Stomach (tissue), 9 donors: ENCODE data around the gene P2RX1. TPM values are rescaled to one million over a fixed set of nuclear protein-coding genes. Genes with fewer than 3 reads are reported as not detected.

Source experiments
- DNase-seq, 2 donors: peaks; one replicate each; pipeline versions ENCODE4 v3.0.0 to v3.0.0-alpha.2; 2013 to 2019
- H3K27ac ChIP-seq, 5 donors: fragments of 200-600 bp in 4 of 5; sonication (generic) in 4 of 5; one replicate each; pipeline ENCODE4 v1.5.1; 2013 to 2019; ENCODE audit warnings: mild to moderate bottlenecking in 1 of 5, moderate library complexity in 1 of 5
- H3K27me3 ChIP-seq, 3 donors: fragments of 200-600 bp; sonication (generic); one replicate each; pipeline ENCODE4 v1.5.1; 2017 to 2019; ENCODE audit warnings: mixed run types in 1 of 3
- H3K36me3 ChIP-seq, 4 donors: fragments of 200-600 bp; sonication (generic); 1 replicate in 3 of 4; 2 replicates in 1 of 4; pipeline ENCODE4 v1.5.1; 2016 to 2019
- H3K4me1 ChIP-seq, 4 donors: fragments of 200-600 bp; sonication (generic); one replicate each; pipeline ENCODE4 v1.5.1; 2016 to 2019
- H3K4me3 ChIP-seq, 4 donors: fragments of 200-600 bp; sonication (generic) in 3 of 4; one replicate each; pipeline ENCODE4 v1.5.1; 2016 to 2019; ENCODE audit warnings: mild to moderate bottlenecking in 1 of 4
- H3K9me3 ChIP-seq, 4 donors: fragments of 200-600 bp; sonication (generic); one replicate each; pipeline ENCODE4 v1.5.1; 2016 to 2019
- CTCF ChIP-seq, 7 experiments: fragments of 450-650 bp in 4 of 7; fragments of 200-600 bp in 3 of 7; sonication (generic) in 3 of 7; IDR thresholded peaks; one replicate each; pipeline ENCODE4 v1.5.1; 2016 to 2019; ENCODE audit warnings: antibody characterized with exemption in 7 of 7, control low read depth in 2 of 7, mild to moderate bottlenecking in 1 of 7
- EP300 ChIP-seq: sonication (generic); formaldehyde crosslinking; IDR thresholded peaks from one replicate; pipeline ENCODE4 v1.6.1; 2017; ENCODE audit warnings: antibody characterized with exemption
- POLR2A ChIP-seq, 4 donors: fragments of 450-650 bp; IDR thresholded peaks; one replicate each; pipeline ENCODE4 v1.6.1; 2016; ENCODE audit warnings: antibody characterized with exemption in 4 of 4, control low read depth in 2 of 4, mild to moderate bottlenecking in 1 of 4, moderate library complexity in 1 of 4
- POLR2AphosphoS5 ChIP-seq, 3 donors: sonication (generic); formaldehyde crosslinking; IDR thresholded peaks; one replicate each; pipeline ENCODE4 v1.6.1; 2016; ENCODE audit warnings: antibody characterized with exemption in 3 of 3
- WGBS, 5 donors: extraction: QIAGEN DNeasy Blood & Tissue Kit in 3 of 5; methylation state at CpG; one replicate each; pipeline versions ENCODE4 v1.1.5 to v1.1.7; 2013 to 2018; 5-methylcytosine and 5-hydroxymethylcytosine counted together
- intact Hi-C: fragments of 100-400 bp; cut with DNase I; formaldehyde crosslinking; loops from one replicate; pipeline ENCODE4 v1.15.1; 2023; ENCODE audit warnings: low total_unique reads
- polyA plus RNA-seq, 3 donors: library from polyadenylated mRNA; stranded (reverse); fragments of 200-250 nt; gene quantifications; one replicate each; pipeline ENCODE4 v1.2.3, GENCODE V29; 2013
- total RNA-seq, 5 donors: library from RNA; depleted of rRNA; stranded (reverse); fragments of >200 nt; gene quantifications; one replicate each; pipeline versions ENCODE4 v1.1.0 to v1.2.3, GENCODE V29; 2014 to 2016
- donor health status: healthy with polysubstance abuse.
- donor health status: Bipolar disorder and iron deficiency.
- donor health status: healthy.

P2RX1 gene
- total and polyA plus RNA-seq, 8 donors: 0.75 to 13.4 (median 3.0) TPM

GRCh38 chr17:3903881-3904290, 12.4 kb downstream of the P2RX1 start:
- no peak overlapping the region for H3K27ac ChIP-seq
- no peak for DNase-seq
- no peak overlapping the region for H3K4me3 ChIP-seq
- no peaks in the 10 kb centered on the region for H3K36me3 ChIP-seq
- intact Hi-C loops: no loop called here
- TF ChIP-seq CTCF (IDR thresholded peaks at IDR 0.05) (no peak), POLR2A (IDR thresholded peaks at IDR 0.05) (no peak), POLR2AphosphoS5 (IDR thresholded peaks at IDR 0.05) (no peak), EP300 (no peak)
- WGBS, 5 donors: 78 to 85% (median 79%) methylated on average over 18 to 21 of the region's 21 CpGs
- H3K4me1 ChIP-seq: no peaks in the 10 kb centered on the region
- no peaks in the 10 kb centered on the region for H3K9me3 ChIP-seq
- H3K27me3 ChIP-seq: no peaks in the 10 kb centered on the region

GRCh38 chr17:3903051-3903825, 13.0 kb downstream of the P2RX1 start:
- Histone ChIP-seq H3K4me3 (no peak overlapping the region), H3K4me1 (no peaks in the 10 kb centered on the region), H3K36me3 (no peaks in the 10 kb centered on the region), H3K27me3 (no peaks in the 10 kb centered on the region), H3K27ac (no peak overlapping the region), H3K9me3 (no peaks in the 10 kb centered on the region)
- intact Hi-C loops: no loop called here
- no peak for DNase-seq
- 82 to 92% (median 87%) methylated on average over 8 to 25 of the region's 25 CpGs for WGBS, 5 donors
- TF ChIP-seq POLR2A (IDR thresholded peaks at IDR 0.05) (no peak), EP300 (no peak), POLR2AphosphoS5 (IDR thresholded peaks at IDR 0.05) (no peak), CTCF (IDR thresholded peaks at IDR 0.05) (no peak)

- H3K4me3 ChIP-seq: no peak overlapping the region
- no peaks in the 10 kb centered on the region for H3K36me3 ChIP-seq
- H3K4me1 ChIP-seq: peaks cover 0 to 7% (median 6%) of the 10 kb centered on the region in 4 donors
- no peak for TF ChIP-seq POLR2A (IDR thresholded peaks at IDR 0.05)
- TF ChIP-seq CTCF (IDR thresholded peaks at IDR 0.05): no peak
- no peak for TF ChIP-seq POLR2AphosphoS5 (IDR thresholded peaks at IDR 0.05)
- TF ChIP-seq EP300: no peak
- no peaks in the 10 kb centered on the region for H3K9me3 ChIP-seq
- 51 to 68% (median 55%) methylated on average over 6 of the region's 6 CpGs for WGBS, 5 donors
- no peaks in the 10 kb centered on the region for H3K27me3 ChIP-seq
- no peak overlapping the region for H3K27ac ChIP-seq
- DNase-seq: no peak
- intact Hi-C loops: no loop called here
Observed at GRCh38 chr17:3900646-3901045, 15.6 kb downstream of the P2RX1 start.

- DNase-seq: no peak
- TF ChIP-seq POLR2AphosphoS5 (IDR thresholded peaks at IDR 0.05) (no peak), POLR2A (IDR thresholded peaks at IDR 0.05) (no peak), EP300 (no peak), CTCF (IDR thresholded peaks at IDR 0.05) (no peak)
- Histone ChIP-seq H3K4me1 (peaks cover 24 to 31% (median 30%) of the 10 kb centered on the region in 4 donors), H3K4me3 (no peak overlapping the region), H3K9me3 (no peaks in the 10 kb centered on the region), H3K36me3 (no peaks in the 10 kb centered on the region), H3K27me3 (no peaks in the 10 kb centered on the region), H3K27ac (no peak overlapping the region)
- WGBS, 5 donors: 90 to 98% (median 94%) methylated on average over 4 to 12 of the region's 12 CpGs
- intact Hi-C loops: no loop called here
Observed at GRCh38 chr17:3897731-3898130, 18.5 kb downstream of the P2RX1 start.
